K562 (cell line): ENCODE measurements around the gene GHRH.

ENCODE experiments used
- CEBPZ ChIP-seq: fragments of 150-350 bp; IDR thresholded peaks from 2 replicates; pipeline ENCODE4 v1.6.1; 2014; ENCODE audit warnings: low read depth, mild to moderate bottlenecking, low read length, borderline replicate concordance
- CTCF ChIP-seq, 3 experiments: IDR thresholded peaks in 2 of 3; conservative IDR thresholded peaks in 1 of 3; 2 replicates each; pipeline ENCODE4 v1.5.1; 2011 to 2012; ENCODE audit warnings: low read length in 3 of 3, mild to moderate bottlenecking in 3 of 3, control low read depth in 2 of 3, improper control_type of control experiment in 1 of 3, inconsistent platforms in 1 of 3, low read depth in 1 of 3, mixed read lengths in 1 of 3, moderate library complexity in 1 of 3; ENCODE audit not compliant: insufficient read depth in 2 of 3
- EP300 ChIP-seq: IDR thresholded peaks from 2 replicates; pipeline ENCODE4 v1.6.1; 2012; ENCODE audit warnings: low read length, improper control_type of control experiment
- HDAC1 ChIP-seq, 2 experiments: fragments of 450-650 bp; IDR thresholded peaks; 2 replicates each; pipeline ENCODE4 v1.6.1; 2016 to 2017; ENCODE audit warnings: inconsistent platforms in 1 of 2, mild to moderate bottlenecking in 1 of 2, moderate library complexity in 1 of 2
- HMGN3 ChIP-seq: IDR thresholded peaks from 2 replicates; pipeline ENCODE4 v1.6.1; 2011; ENCODE audit warnings: borderline replicate concordance, low read depth, mild to moderate bottlenecking, mixed read lengths, low read length; ENCODE audit not compliant: insufficient read length; ENCODE audit errors: extremely low read depth
- ILF3 ChIP-seq: fragments of 450-650 bp; IDR thresholded peaks from 2 replicates; pipeline ENCODE4 v1.6.1; 2018; ENCODE audit warnings: antibody characterized with exemption, mild to moderate bottlenecking, moderate library complexity, borderline replicate concordance
- NR2C1 ChIP-seq, 2 experiments: fragments of 450-650 bp; IDR thresholded peaks; 2 replicates each; pipeline ENCODE4 v1.6.1; 2017; ENCODE audit warnings: mild to moderate bottlenecking in 2 of 2, antibody characterized with exemption in 1 of 2, inconsistent platforms in 1 of 2, missing compliant biosample characterization in 1 of 2, missing genetic modification characterization in 1 of 2
- POLR2AphosphoS5 ChIP-seq: IDR thresholded peaks from 2 replicates; pipeline ENCODE4 v1.6.1; 2011; ENCODE audit warnings: mild to moderate bottlenecking, low read depth, low read length, moderate library complexity; ENCODE audit not compliant: control insufficient read depth, insufficient read depth
- RFX5 ChIP-seq: IDR thresholded peaks from 2 replicates; pipeline ENCODE4 v1.6.1; 2011; ENCODE audit warnings: low read depth, mild to moderate bottlenecking, improper control_type of control experiment, low read length
- SP1 ChIP-seq: sonication (generic); formaldehyde crosslinking; IDR thresholded peaks from 2 replicates; pipeline ENCODE4 v1.8.1; 2022; ENCODE audit warnings: mild to moderate bottlenecking, missing genetic modification reagents
- ZNF431 ChIP-seq: sonication (generic); formaldehyde crosslinking; IDR thresholded peaks from 2 replicates; pipeline ENCODE4 v1.8.0; 2022; ENCODE audit warnings: mild to moderate bottlenecking, missing genetic modification reagents
- ZNF436 ChIP-seq: fragments of 250-450, 450-650 bp; sonication (Bioruptor Pico); formaldehyde crosslinking; IDR thresholded peaks from 2 replicates; pipeline ENCODE4 v1.7.0; 2020; ENCODE audit warnings: mild to moderate bottlenecking

- TF ChIP-seq ZNF431 (no peak), CEBPZ (no peak), RFX5 (no peak), HMGN3 (no peak), POLR2AphosphoS5 (no peak), EP300 (no peak), ZNF436 (CRISPR knock-in tag) (no peak), NR2C1 (IDR thresholded peaks at IDR 0.05) (no peak), NR2C1 (tag; IDR thresholded peaks at IDR 0.05) (no peak), CTCF (IDR thresholded peaks at IDR 0.05 in 2 of 3, conservative IDR thresholded peaks at IDR 0.05 in 1 of 3; ENCODE audit: insufficient read depth in 2 of 3, low read depth in 1 of 3, low read length in 3 of 3) (no peak), HDAC1 (IDR thresholded peaks at IDR 0.05) (no peak), SP1 (CRISPR knock-in tag) (no peak), ILF3 (no peak)
These were observed 22.0 kb upstream of the GHRH start for GRCh38 chr20:37283530-37284195.
